ENCODE results near the gene CDK5RAP2.

Gene CDK5RAP2

GRCh38 chr9:120570296-120570695 lies 9.7 kb downstream of the CDK5RAP2 start:
- H3K4me3 ChIP-seq (replicated peaks; ENCODE audit: low read depth, low read length): no peak overlapping the region
- DNase-seq (ENCODE audit: low read depth): no peak
- TF ChIP-seq CTCF (IDR thresholded peaks at IDR 0.05; ENCODE audit: low read length, missing control alignments): no peak

GRCh38 chr9:120569556-120569955 lies 10.4 kb downstream of the CDK5RAP2 start:
- no peak for TF ChIP-seq CTCF (IDR thresholded peaks at IDR 0.05; ENCODE audit: low read length, missing control alignments)
- no peak for DNase-seq (ENCODE audit: low read depth)
- no peak overlapping the region for H3K4me3 ChIP-seq (replicated peaks; ENCODE audit: low read depth, low read length)

GRCh38 chr9:120568816-120569215 lies 11.2 kb downstream of the CDK5RAP2 start:
- TF ChIP-seq CTCF (IDR thresholded peaks at IDR 0.05; ENCODE audit: low read length, missing control alignments): no peak
- no peak for DNase-seq (ENCODE audit: low read depth)
- no peak overlapping the region for H3K4me3 ChIP-seq (replicated peaks; ENCODE audit: low read depth, low read length)

GRCh38 chr9:120567874-120568273 lies 12.1 kb downstream of the CDK5RAP2 start:
- no peak for TF ChIP-seq CTCF (IDR thresholded peaks at IDR 0.05; ENCODE audit: low read length, missing control alignments)
- no peak for DNase-seq (ENCODE audit: low read depth)
- H3K4me3 ChIP-seq (replicated peaks; ENCODE audit: low read depth, low read length): no peak overlapping the region

- DNase-seq (ENCODE audit: low read depth): no peak
- no peak overlapping the region for H3K4me3 ChIP-seq (replicated peaks; ENCODE audit: low read depth, low read length)
- no peak for TF ChIP-seq CTCF (IDR thresholded peaks at IDR 0.05; ENCODE audit: low read length, missing control alignments)
These were observed 12.9 kb downstream of the CDK5RAP2 start for GRCh38 chr9:120567081-120567480.

GRCh38 chr9:120564589-120564988 lies 15.4 kb downstream of the CDK5RAP2 start:
- TF ChIP-seq CTCF (IDR thresholded peaks at IDR 0.05; ENCODE audit: low read length, missing control alignments): no peak
- H3K4me3 ChIP-seq (replicated peaks; ENCODE audit: low read depth, low read length): no peak overlapping the region
- no peak for DNase-seq (ENCODE audit: low read depth)

GRCh38 chr9:120562861-120563443 lies 17.0 kb downstream of the CDK5RAP2 start:
- H3K4me3 ChIP-seq (replicated peaks; ENCODE audit: low read depth, low read length): no peak overlapping the region
- no peak for TF ChIP-seq CTCF (IDR thresholded peaks at IDR 0.05; ENCODE audit: low read length, missing control alignments)
- DNase-seq (ENCODE audit: low read depth): no peak
